ENCODE data around the gene BABAM2. TPM values are rescaled to one million over a fixed set of nuclear protein-coding genes. Genes with fewer than 3 reads are reported as not detected.
A peak's percentile ranks its signal among the peaks of the same experiment; 100 is the strongest.

Gene BABAM2
- total RNA-seq, 4 donors from 2014 or later: 57.2 to 72.2 (median 67.5) TPM

- H3K27ac ChIP-seq: peak overlapping the region in 3 of 4 donors; percentile 4 to 21 (median 6)
- ATAC-seq: peak; percentile 40 to 71
- no peaks in the 10 kb centered on the region for H3K36me3 ChIP-seq
- in situ Hi-C loops (cut with MboI; ENCODE audit: low sequenced_read_pairs in 4 of 4): no loop called here
- no peak overlapping the region for H3K4me3 ChIP-seq
- no peak for TF ChIP-seq POLR2A (IDR thresholded peaks at IDR 0.05)
- TF ChIP-seq, protein P1, sequence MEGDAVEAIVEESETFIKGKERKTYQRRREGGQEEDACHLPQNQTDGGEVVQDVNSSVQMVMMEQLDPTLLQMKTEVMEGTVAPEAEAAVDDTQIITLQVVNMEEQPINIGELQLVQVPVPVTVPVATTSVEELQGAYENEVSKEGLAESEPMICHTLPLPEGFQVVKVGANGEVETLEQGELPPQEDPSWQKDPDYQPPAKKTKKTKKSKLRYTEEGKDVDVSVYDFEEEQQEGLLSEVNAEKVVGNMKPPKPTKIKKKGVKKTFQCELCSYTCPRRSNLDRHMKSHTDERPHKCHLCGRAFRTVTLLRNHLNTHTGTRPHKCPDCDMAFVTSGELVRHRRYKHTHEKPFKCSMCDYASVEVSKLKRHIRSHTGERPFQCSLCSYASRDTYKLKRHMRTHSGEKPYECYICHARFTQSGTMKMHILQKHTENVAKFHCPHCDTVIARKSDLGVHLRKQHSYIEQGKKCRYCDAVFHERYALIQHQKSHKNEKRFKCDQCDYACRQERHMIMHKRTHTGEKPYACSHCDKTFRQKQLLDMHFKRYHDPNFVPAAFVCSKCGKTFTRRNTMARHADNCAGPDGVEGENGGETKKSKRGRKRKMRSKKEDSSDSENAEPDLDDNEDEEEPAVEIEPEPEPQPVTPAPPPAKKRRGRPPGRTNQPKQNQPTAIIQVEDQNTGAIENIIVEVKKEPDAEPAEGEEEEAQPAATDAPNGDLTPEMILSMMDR (IDR thresholded peaks at IDR 0.05 in 4 of 5, conservative IDR thresholded peaks at IDR 0.05 in 1 of 5): no peak
- intact Hi-C loops (cut with DNase I; ENCODE audit: low total_unique reads): no loop called here
- no peaks in the 10 kb centered on the region for H3K27me3 ChIP-seq
- no peaks in the 10 kb centered on the region for H3K9me3 ChIP-seq
- H3K4me1 ChIP-seq: peaks cover 6 to 22% of the 10 kb centered on the region in 2 donors
- no peak for DNase-seq
Observed at GRCh38 chr2:27940090-27940671, 49.7 kb downstream of the BABAM2 start.

GRCh38 chr2:27940982-27941381 lies 50.5 kb downstream of the BABAM2 start:
- Histone ChIP-seq H3K27me3 (no peaks in the 10 kb centered on the region), H3K36me3 (no peaks in the 10 kb centered on the region), H3K4me1 (peaks cover 6 to 22% of the 10 kb centered on the region in 2 donors), H3K27ac (no peak overlapping the region), H3K4me3 (no peak overlapping the region), H3K9me3 (no peaks in the 10 kb centered on the region)
- intact Hi-C loops (cut with DNase I; ENCODE audit: low total_unique reads) (no loop called here), in situ Hi-C loops (cut with MboI; ENCODE audit: low sequenced_read_pairs in 4 of 4) (no loop called here)
- no peak for ATAC-seq
- no peak for DNase-seq
- no peak for TF ChIP-seq POLR2A (IDR thresholded peaks at IDR 0.05)
- TF ChIP-seq, protein P1 (IDR thresholded peaks at IDR 0.05 in 4 of 5, conservative IDR thresholded peaks at IDR 0.05 in 1 of 5): no peak

GRCh38 chr2:27942612-27943547 lies 52.4 kb downstream of the BABAM2 start:
- H3K9me3 ChIP-seq: no peaks in the 10 kb centered on the region
- peaks cover 6 to 31% of the 10 kb centered on the region in 2 donors for H3K4me1 ChIP-seq
- no peak for TF ChIP-seq POLR2A (IDR thresholded peaks at IDR 0.05)
- TF ChIP-seq, protein P1 (IDR thresholded peaks at IDR 0.05 in 4 of 5, conservative IDR thresholded peaks at IDR 0.05 in 1 of 5): no peak
- in situ Hi-C loops (cut with MboI; ENCODE audit: low sequenced_read_pairs in 4 of 4): no loop called here
- H3K27me3 ChIP-seq: no peaks in the 10 kb centered on the region
- H3K27ac ChIP-seq: no peak overlapping the region
- H3K36me3 ChIP-seq: no peaks in the 10 kb centered on the region
- DNase-seq (no peak), ATAC-seq (no peak)
- no peak overlapping the region for H3K4me3 ChIP-seq
- intact Hi-C loops (cut with DNase I; ENCODE audit: low total_unique reads): no loop called here

GRCh38 chr2:27946530-27947060 lies 56.1 kb downstream of the BABAM2 start:
- no peak overlapping the region for H3K27ac ChIP-seq
- intact Hi-C loops (cut with DNase I; ENCODE audit: low total_unique reads): no loop called here
- H3K4me1 ChIP-seq: peaks cover 0 to 17% of the 10 kb centered on the region in 2 donors
- no peak for ATAC-seq
- in situ Hi-C loops (cut with MboI; ENCODE audit: low sequenced_read_pairs in 4 of 4): no loop called here
- no peaks in the 10 kb centered on the region for H3K27me3 ChIP-seq
- H3K9me3 ChIP-seq: no peaks in the 10 kb centered on the region
- no peak for DNase-seq
- no peak for TF ChIP-seq POLR2A (IDR thresholded peaks at IDR 0.05)
- TF ChIP-seq, protein P1 (IDR thresholded peaks at IDR 0.05 in 4 of 5, conservative IDR thresholded peaks at IDR 0.05 in 1 of 5): no peak
- H3K36me3 ChIP-seq: no peaks in the 10 kb centered on the region
- H3K4me3 ChIP-seq: no peak overlapping the region

Measured in gastrocnemius medialis (tissue), 4 donors.